H9 (cell line): ENCODE results near the gene HOXA1. TPM values are rescaled to one million over a fixed set of nuclear protein-coding genes. Genes with fewer than 3 reads are reported as not detected.

Experiments
- DNase-seq: peaks from one replicate; pipeline ENCODE4 v3.0.0-alpha.2; 2017
- H2AFZ ChIP-seq: one replicate; pipeline ENCODE4 v1.6.1; 2013; ENCODE audit warnings: mild to moderate bottlenecking, low read length, control low read depth, moderate library complexity
- H2AK5ac ChIP-seq: 2 replicates; pipeline ENCODE4 v1.6.1; 2013; ENCODE audit warnings: low read length, control low read depth, mixed read lengths; ENCODE audit not compliant: insufficient read length
- H2BK120ac ChIP-seq: one replicate; pipeline ENCODE4 v1.6.1; 2013; ENCODE audit warnings: low read depth, mild to moderate bottlenecking, low read length, control low read depth, inconsistent platforms; ENCODE audit not compliant: poor library complexity, severe bottlenecking
- H2BK12ac ChIP-seq: 2 replicates; pipeline ENCODE4 v1.6.1; 2013; ENCODE audit warnings: low read length, control low read depth, mixed read lengths, low read depth; ENCODE audit not compliant: insufficient read length
- H2BK15ac ChIP-seq: 2 replicates; pipeline ENCODE4 v1.6.1; 2013; ENCODE audit warnings: low read depth, low read length, control low read depth
- H2BK20ac ChIP-seq: one replicate; pipeline ENCODE4 v1.6.1; 2013; ENCODE audit warnings: low read depth, mild to moderate bottlenecking, low read length, control low read depth, inconsistent platforms; ENCODE audit not compliant: poor library complexity, severe bottlenecking
- H2BK5ac ChIP-seq: 2 replicates; pipeline ENCODE4 v1.6.1; 2013; ENCODE audit warnings: low read length, control low read depth, mixed read lengths; ENCODE audit not compliant: insufficient read length
- H3K14ac ChIP-seq: 2 replicates; pipeline ENCODE4 v1.6.1; 2013; ENCODE audit warnings: low read length, control low read depth; ENCODE audit not compliant: insufficient read depth
- H3K18ac ChIP-seq: 2 replicates; pipeline ENCODE4 v1.6.1; 2013; ENCODE audit warnings: low read depth, mild to moderate bottlenecking, mixed read lengths, low read length, control low read depth; ENCODE audit not compliant: insufficient read length
- H3K23ac ChIP-seq: 2 replicates; pipeline ENCODE4 v1.6.1; 2013; ENCODE audit warnings: low read length, control low read depth, mixed read lengths, low read depth; ENCODE audit not compliant: insufficient read length
- H3K23me2 ChIP-seq: 2 replicates; pipeline ENCODE4 v1.6.1; 2013; ENCODE audit warnings: low read depth, mild to moderate bottlenecking, mixed read lengths, low read length, control low read depth; ENCODE audit not compliant: insufficient read length, poor library complexity, severe bottlenecking
- H3K27ac ChIP-seq: 2 replicates; pipeline ENCODE4 v1.5.1; 2013; ENCODE audit warnings: low read length, control low read depth, mixed read lengths, low read depth; ENCODE audit not compliant: insufficient read length
- H3K27me3 ChIP-seq: 2 replicates; pipeline ENCODE4 v1.6.1; 2013; ENCODE audit warnings: low read length, control low read depth, inconsistent platforms; ENCODE audit not compliant: insufficient read depth
- H3K4ac ChIP-seq: 2 replicates; pipeline ENCODE4 v1.6.1; 2013; ENCODE audit warnings: low read depth, mild to moderate bottlenecking, control low read depth, inconsistent platforms, low read length, moderate library complexity
- H3K4me1 ChIP-seq: 2 replicates; pipeline ENCODE4 v1.6.1; 2013; ENCODE audit warnings: low read length, control low read depth, inconsistent platforms; ENCODE audit not compliant: insufficient read depth
- H3K4me2 ChIP-seq: 2 replicates; pipeline ENCODE4 v1.6.1; 2013; ENCODE audit warnings: low read length, control low read depth, mixed read lengths; ENCODE audit not compliant: insufficient read length, insufficient read depth
- H3K56ac ChIP-seq: 2 replicates; pipeline ENCODE4 v1.6.1; 2013; ENCODE audit warnings: low read depth, mild to moderate bottlenecking, mixed read lengths, low read length, control low read depth; ENCODE audit not compliant: insufficient read length
- H3K79me1 ChIP-seq: 2 replicates; pipeline ENCODE4 v1.6.1; 2013; ENCODE audit warnings: low read depth, mild to moderate bottlenecking, moderate library complexity, low read length, control low read depth, inconsistent platforms; ENCODE audit not compliant: insufficient read depth, poor library complexity, severe bottlenecking
- H3K79me2 ChIP-seq: 2 replicates; pipeline ENCODE4 v1.6.1; 2013; ENCODE audit warnings: low read length, control low read depth, inconsistent platforms; ENCODE audit not compliant: insufficient read depth
- H3K9ac ChIP-seq: 2 replicates; pipeline ENCODE4 v1.6.1; 2013; ENCODE audit warnings: low read length, control low read depth, mixed read lengths; ENCODE audit not compliant: insufficient read length; ENCODE audit errors: extremely low read depth
- H3K9me3 ChIP-seq: one replicate; pipeline ENCODE4 v1.6.1; 2013; ENCODE audit warnings: low read depth, low read length, inconsistent platforms; ENCODE audit not compliant: control insufficient read depth
- H3T11ph ChIP-seq: one replicate; pipeline ENCODE4 v1.6.1; 2013; ENCODE audit warnings: mild to moderate bottlenecking, low read length, control low read depth, inconsistent platforms
- H4K20me1 ChIP-seq: one replicate; pipeline ENCODE4 v1.6.1; 2013; ENCODE audit not compliant: control insufficient read depth, insufficient read length, insufficient read depth
- H4K5ac ChIP-seq: 2 replicates; pipeline ENCODE4 v1.6.1; 2013; ENCODE audit warnings: low read depth, mild to moderate bottlenecking, mixed read lengths, low read length, control low read depth; ENCODE audit not compliant: insufficient read length
- H4K8ac ChIP-seq: replicated peaks from 2 replicates; pipeline ENCODE4 v1.6.1; 2013; ENCODE audit warnings: low read length, control low read depth, mixed read lengths, low read depth; ENCODE audit not compliant: insufficient read length
- H4K91ac ChIP-seq: 2 replicates; pipeline ENCODE4 v1.6.1; 2013; ENCODE audit warnings: low read depth, mild to moderate bottlenecking, moderate library complexity, mixed read lengths, low read length, control low read depth; ENCODE audit not compliant: insufficient read length
- H3K27ac Mint-ChIP-seq, 3 experiments: 2 replicates in 2 of 3; 3 replicates in 1 of 3; pipeline ENCODE4 v1.8.0; 2020 to 2021; ENCODE audit warnings: mixed read lengths in 3 of 3, mild to moderate bottlenecking in 1 of 3, moderate library complexity in 1 of 3
- H3K27me3 Mint-ChIP-seq: 2 replicates; pipeline ENCODE4 v1.8.0; 2021; ENCODE audit warnings: low read depth, mild to moderate bottlenecking, moderate library complexity, mixed read lengths
- H3K36me3 Mint-ChIP-seq, 3 experiments: 2 replicates in 2 of 3; 3 replicates in 1 of 3; pipeline ENCODE4 v1.8.0; 2020 to 2021; ENCODE audit warnings: low read depth in 3 of 3, mixed read lengths in 3 of 3; ENCODE audit not compliant: insufficient read depth in 1 of 3
- H3K4me1 Mint-ChIP-seq, 2 experiments: 2 replicates each; pipeline ENCODE4 v1.8.0; 2020; ENCODE audit warnings: mixed read lengths in 2 of 2
- H3K4me3 Mint-ChIP-seq, 2 experiments: 2 replicates in 1 of 2; 3 replicates in 1 of 2; pipeline ENCODE4 v1.8.0; 2020 to 2021; ENCODE audit warnings: mild to moderate bottlenecking in 2 of 2, mixed read lengths in 2 of 2, moderate library complexity in 1 of 2
- H3K9me3 Mint-ChIP-seq, 2 experiments: 2 replicates in 1 of 2; 3 replicates in 1 of 2; pipeline ENCODE4 v1.8.0; 2020; ENCODE audit warnings: mild to moderate bottlenecking in 2 of 2, mixed read lengths in 2 of 2, moderate library complexity in 1 of 2
- CTCF ChIP-seq: fragments of 200-600 bp; sonication (generic); conservative IDR thresholded peaks from 3 replicates; pipeline ENCODE4 v1.8.0; 2021; ENCODE audit warnings: antibody characterized with exemption, mild to moderate bottlenecking
- WGBS: extraction: QIAGEN DNeasy Blood & Tissue Kit; methylation state at CpG from one replicate; pipeline ENCODE4 v1.1.7; 2013; ENCODE audit warnings: missing lambda C conversion rate, low lambda C conversion rate, mixed read lengths; ENCODE audit not compliant: insufficient read length; ENCODE audit errors: extremely low coverage; 5-methylcytosine and 5-hydroxymethylcytosine counted together
- total RNA-seq: library from RNA; stranded (reverse); gene quantifications from 2 replicates; pipeline ENCODE4 v1.2.1, GENCODE V29; 2021

The HOXA1 gene
- total RNA-seq, 1 experiment from 2014 or later: not detected

GRCh38 chr7:27126596-27127327 lies 31.0 kb upstream of the HOXA1 start:
- no peak for DNase-seq
- no peak overlapping the region for H3K14ac ChIP-seq
- H3K27ac Mint-ChIP-seq: no peak overlapping the region
- no peaks in the 10 kb centered on the region for H3K79me2 ChIP-seq
- no peak overlapping the region for H3K4me3 Mint-ChIP-seq
- no peak overlapping the region for H4K8ac ChIP-seq
- no peak overlapping the region for H2AFZ ChIP-seq
- peaks cover 2% of the 10 kb centered on the region for H4K20me1 ChIP-seq
- H3K27me3 Mint-ChIP-seq: peaks cover 97% of the 10 kb centered on the region
- H3K36me3 Mint-ChIP-seq: no peaks in the 10 kb centered on the region; a peak in 1 of 7 replicates
- H2BK15ac ChIP-seq: no peak overlapping the region
- no peak overlapping the region for H2BK12ac ChIP-seq
- H3K27ac ChIP-seq: no peak overlapping the region
- no peak overlapping the region for H3K4ac ChIP-seq
- no peak overlapping the region for H2AK5ac ChIP-seq
- H3K23ac ChIP-seq: no peak overlapping the region
- no peaks in the 10 kb centered on the region for H3K23me2 ChIP-seq
- no peak overlapping the region for H4K91ac ChIP-seq
- no peaks in the 10 kb centered on the region for H3K79me1 ChIP-seq
- no peak overlapping the region for H2BK20ac ChIP-seq
- H3K4me2 ChIP-seq: no peak overlapping the region
- H4K5ac ChIP-seq: no peak overlapping the region
- no peak overlapping the region for H2BK120ac ChIP-seq
- no peak overlapping the region for H2BK5ac ChIP-seq
- no peak for TF ChIP-seq CTCF
- peaks cover 95% of the 10 kb centered on the region for H3K27me3 ChIP-seq
- no peak overlapping the region for H3K9ac ChIP-seq
- no peaks in the 10 kb centered on the region for H3K9me3 ChIP-seq
- H3T11ph ChIP-seq: no peak overlapping the region
- H3K18ac ChIP-seq: no peak overlapping the region
- no CpG with 5 or more reads among the region's 3 CpGs for WGBS
- H3K56ac ChIP-seq: no peak overlapping the region
- H3K4me1 ChIP-seq: no peaks in the 10 kb centered on the region
- peaks cover 0 to 10% of the 10 kb centered on the region in 2 experiments; a peak in 1 of 4 replicates for H3K4me1 Mint-ChIP-seq
- peaks cover 8 to 9% of the 10 kb centered on the region in 2 experiments; a peak in 4 of 5 replicates for H3K9me3 Mint-ChIP-seq
